WTC11 (cell line): ENCODE results near the gene MVK. TPM values are rescaled to one million over a fixed set of nuclear protein-coding genes. Genes with fewer than 3 reads are reported as not detected.

Experiments
- ATAC-seq: fragments of 200-7000 bp; cut with Tn5 transposase; 2 replicates; pipeline ENCODE4 v1.10.0; 2021; ENCODE audit warnings: mild to moderate bottlenecking, moderate library complexity
- CTCF ChIA-PET: fragments of 300-600 bp; sonication (Branson Sonifier 250); formaldehyde crosslinking; loops from one replicate; lab custom pipeline; 2021; ENCODE audit warnings: antibody characterized with exemption; lab: Charles Lee
- POLR2A ChIA-PET: fragments of 350-600 bp; sonication (Branson Sonifier 250); formaldehyde crosslinking; loops from one replicate; lab custom pipeline; 2021; ENCODE audit warnings: antibody characterized with exemption; lab: Charles Lee
- DNase-seq: peaks from one replicate; pipeline ENCODE4 v3.0.0; 2021; ENCODE audit warnings: low spot score
- H3K27ac Mint-ChIP-seq: 2 replicates; pipeline ENCODE4 v1.8.0; 2021; ENCODE audit warnings: mixed read lengths
- H3K27me3 Mint-ChIP-seq: 2 replicates; pipeline ENCODE4 v1.8.0; 2021; ENCODE audit warnings: low read depth, mild to moderate bottlenecking, moderate library complexity, mixed read lengths
- H3K36me3 Mint-ChIP-seq: 2 replicates; pipeline ENCODE4 v1.8.0; 2021; ENCODE audit warnings: mixed read lengths
- H3K4me1 Mint-ChIP-seq: 2 replicates; pipeline ENCODE4 v1.8.0; 2022; ENCODE audit warnings: mixed read lengths
- H3K4me3 Mint-ChIP-seq: 2 replicates; pipeline ENCODE4 v1.8.0; 2021; ENCODE audit warnings: mild to moderate bottlenecking, moderate library complexity, mixed read lengths
- H3K9me3 Mint-ChIP-seq: 2 replicates; pipeline ENCODE4 v1.8.0; 2021; ENCODE audit warnings: mixed read lengths
- AFF4 ChIP-seq: sonication (generic); formaldehyde crosslinking; IDR thresholded peaks from 2 replicates; pipeline ENCODE4 v1.8.1; 2023; ENCODE audit warnings: mild to moderate bottlenecking, missing genetic modification reagents, borderline replicate concordance
- ATF1 ChIP-seq: sonication (generic); formaldehyde crosslinking; IDR thresholded peaks from 2 replicates; pipeline ENCODE4 v1.8.1; 2023; ENCODE audit warnings: mild to moderate bottlenecking, moderate library complexity, missing genetic modification reagents
- CBFB ChIP-seq: sonication (generic); formaldehyde crosslinking; IDR thresholded peaks from 2 replicates; pipeline ENCODE4 v1.8.1; 2022; ENCODE audit warnings: mild to moderate bottlenecking, low read depth, missing genetic modification reagents
- ESRRA ChIP-seq: sonication (generic); formaldehyde crosslinking; IDR thresholded peaks from 2 replicates; pipeline ENCODE4 v1.8.1; 2022; ENCODE audit warnings: mild to moderate bottlenecking, missing genetic modification reagents, borderline replicate concordance
- GRHL2 ChIP-seq: fragments of 250-450 bp; sonication (Bioruptor Pico); IDR thresholded peaks from 2 replicates; pipeline ENCODE4 v1.8.0; 2022; ENCODE audit warnings: mild to moderate bottlenecking, moderate library complexity; ENCODE audit not compliant: insufficient replicate concordance, severe bottlenecking
- GTF2I ChIP-seq: fragments of 250-450 bp; sonication (Bioruptor Pico); conservative IDR thresholded peaks from 2 replicates; pipeline ENCODE4 v1.4.0; 2021; ENCODE audit warnings: mild to moderate bottlenecking
- HMGXB4 ChIP-seq: sonication (generic); formaldehyde crosslinking; IDR thresholded peaks from 2 replicates; pipeline ENCODE4 v1.8.1; 2023; ENCODE audit warnings: mild to moderate bottlenecking, moderate library complexity, missing genetic modification reagents
- JAZF1 ChIP-seq: fragments of 250-450 bp; sonication (Bioruptor Pico); IDR thresholded peaks from 2 replicates; pipeline ENCODE4 v1.9.0; 2021; ENCODE audit warnings: moderate library complexity, mild to moderate bottlenecking, inconsistent platforms
- JUN ChIP-seq: sonication (generic); formaldehyde crosslinking; IDR thresholded peaks from 2 replicates; pipeline ENCODE4 v1.8.0; 2023; ENCODE audit warnings: mild to moderate bottlenecking, missing genetic modification reagents
- MYBL2 ChIP-seq: sonication (generic); formaldehyde crosslinking; IDR thresholded peaks from 2 replicates; pipeline ENCODE4 v1.8.1; 2023; ENCODE audit warnings: mild to moderate bottlenecking, moderate library complexity, missing genetic modification reagents
- NR3C1 ChIP-seq: sonication (generic); formaldehyde crosslinking; conservative IDR thresholded peaks from 2 replicates; pipeline ENCODE4 v1.8.1; 2023; ENCODE audit warnings: low read depth, mild to moderate bottlenecking, missing genetic modification reagents
- PREB ChIP-seq: sonication (generic); formaldehyde crosslinking; IDR thresholded peaks from 2 replicates; pipeline ENCODE4 v1.8.1; 2022; ENCODE audit warnings: mild to moderate bottlenecking, missing genetic modification reagents, moderate library complexity, borderline replicate concordance
- TEAD1 ChIP-seq: sonication (generic); formaldehyde crosslinking; IDR thresholded peaks from 2 replicates; pipeline ENCODE4 v1.8.0; 2022; ENCODE audit warnings: mild to moderate bottlenecking, missing genetic modification reagents
- ZNF263 ChIP-seq: sonication (generic); formaldehyde crosslinking; IDR thresholded peaks from 2 replicates; pipeline ENCODE4 v1.8.1; 2022; ENCODE audit warnings: low read depth, mild to moderate bottlenecking, moderate library complexity, missing genetic modification reagents
- ZNF317 ChIP-seq: sonication (generic); formaldehyde crosslinking; IDR thresholded peaks from 2 replicates; pipeline ENCODE4 v1.8.1; 2023; ENCODE audit warnings: low read depth, mild to moderate bottlenecking, moderate library complexity, missing genetic modification reagents, borderline replicate concordance
- ZNF423 ChIP-seq: fragments of 250-450 bp; sonication (Bioruptor Pico); IDR thresholded peaks from 2 replicates; pipeline ENCODE4 v2.1.2; 2022; ENCODE audit warnings: mild to moderate bottlenecking, moderate library complexity
- total RNA-seq: library from RNA; stranded (reverse); gene quantifications from 3 replicates; pipeline ENCODE4 v1.2.3, GENCODE V29; 2021
- TF ChIP-seq, protein P1 (sequence below): sonication (generic); formaldehyde crosslinking; IDR thresholded peaks from 2 replicates; pipeline ENCODE4 v1.8.0; 2022; ENCODE audit warnings: mild to moderate bottlenecking, missing genetic modification reagents
- TF ChIP-seq, protein P2 (sequence below): sonication (generic); formaldehyde crosslinking; IDR thresholded peaks from 2 replicates; pipeline ENCODE4 v1.8.0; 2023; ENCODE audit warnings: missing genetic modification reagents, mild to moderate bottlenecking, borderline replicate concordance
- TF ChIP-seq, protein P3 (sequence below): sonication (generic); formaldehyde crosslinking; IDR thresholded peaks from 2 replicates; pipeline ENCODE4 v1.8.0; 2022; ENCODE audit warnings: mild to moderate bottlenecking, missing genetic modification reagents
- TF ChIP-seq, protein P4 (sequence below): sonication (generic); formaldehyde crosslinking; IDR thresholded peaks from 2 replicates; pipeline ENCODE4 v1.8.1; 2023; ENCODE audit warnings: mild to moderate bottlenecking, missing genetic modification reagents

Gene MVK
- total RNA-seq, 1 experiment from 2014 or later = 13.2 TPM

GRCh38 chr12:109581334-109581691, 7.7 kb downstream of the MVK start (continued):
- TF ChIP-seq, protein P1, sequence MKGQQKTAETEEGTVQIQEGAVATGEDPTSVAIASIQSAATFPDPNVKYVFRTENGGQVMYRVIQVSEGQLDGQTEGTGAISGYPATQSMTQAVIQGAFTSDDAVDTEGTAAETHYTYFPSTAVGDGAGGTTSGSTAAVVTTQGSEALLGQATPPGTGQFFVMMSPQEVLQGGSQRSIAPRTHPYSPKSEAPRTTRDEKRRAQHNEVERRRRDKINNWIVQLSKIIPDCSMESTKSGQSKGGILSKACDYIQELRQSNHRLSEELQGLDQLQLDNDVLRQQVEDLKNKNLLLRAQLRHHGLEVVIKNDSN = no peak
- no peak for TF ChIP-seq TEAD1 (CRISPR knock-in tag)
- no peak for TF ChIP-seq AFF4 (CRISPR knock-in tag)
- TF ChIP-seq MYBL2 (CRISPR knock-in tag) = no peak
- TF ChIP-seq CBFB = no peak
- no peak for TF ChIP-seq ZNF317 (CRISPR knock-in tag)
- no peak for TF ChIP-seq HMGXB4
- no peak for TF ChIP-seq ATF1 (CRISPR knock-in tag)
- no peak for TF ChIP-seq GRHL2 (CRISPR knock-in tag)
- TF ChIP-seq, protein P2, sequence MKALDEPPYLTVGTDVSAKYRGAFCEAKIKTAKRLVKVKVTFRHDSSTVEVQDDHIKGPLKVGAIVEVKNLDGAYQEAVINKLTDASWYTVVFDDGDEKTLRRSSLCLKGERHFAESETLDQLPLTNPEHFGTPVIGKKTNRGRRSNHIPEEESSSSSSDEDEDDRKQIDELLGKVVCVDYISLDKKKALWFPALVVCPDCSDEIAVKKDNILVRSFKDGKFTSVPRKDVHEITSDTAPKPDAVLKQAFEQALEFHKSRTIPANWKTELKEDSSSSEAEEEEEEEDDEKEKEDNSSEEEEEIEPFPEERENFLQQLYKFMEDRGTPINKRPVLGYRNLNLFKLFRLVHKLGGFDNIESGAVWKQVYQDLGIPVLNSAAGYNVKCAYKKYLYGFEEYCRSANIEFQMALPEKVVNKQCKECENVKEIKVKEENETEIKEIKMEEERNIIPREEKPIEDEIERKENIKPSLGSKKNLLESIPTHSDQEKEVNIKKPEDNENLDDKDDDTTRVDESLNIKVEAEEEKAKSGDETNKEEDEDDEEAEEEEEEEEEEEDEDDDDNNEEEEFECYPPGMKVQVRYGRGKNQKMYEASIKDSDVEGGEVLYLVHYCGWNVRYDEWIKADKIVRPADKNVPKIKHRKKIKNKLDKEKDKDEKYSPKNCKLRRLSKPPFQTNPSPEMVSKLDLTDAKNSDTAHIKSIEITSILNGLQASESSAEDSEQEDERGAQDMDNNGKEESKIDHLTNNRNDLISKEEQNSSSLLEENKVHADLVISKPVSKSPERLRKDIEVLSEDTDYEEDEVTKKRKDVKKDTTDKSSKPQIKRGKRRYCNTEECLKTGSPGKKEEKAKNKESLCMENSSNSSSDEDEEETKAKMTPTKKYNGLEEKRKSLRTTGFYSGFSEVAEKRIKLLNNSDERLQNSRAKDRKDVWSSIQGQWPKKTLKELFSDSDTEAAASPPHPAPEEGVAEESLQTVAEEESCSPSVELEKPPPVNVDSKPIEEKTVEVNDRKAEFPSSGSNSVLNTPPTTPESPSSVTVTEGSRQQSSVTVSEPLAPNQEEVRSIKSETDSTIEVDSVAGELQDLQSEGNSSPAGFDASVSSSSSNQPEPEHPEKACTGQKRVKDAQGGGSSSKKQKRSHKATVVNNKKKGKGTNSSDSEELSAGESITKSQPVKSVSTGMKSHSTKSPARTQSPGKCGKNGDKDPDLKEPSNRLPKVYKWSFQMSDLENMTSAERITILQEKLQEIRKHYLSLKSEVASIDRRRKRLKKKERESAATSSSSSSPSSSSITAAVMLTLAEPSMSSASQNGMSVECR (CRISPR knock-in tag) = no peak
- TF ChIP-seq ZNF263 = no peak
- TF ChIP-seq, protein P3, sequence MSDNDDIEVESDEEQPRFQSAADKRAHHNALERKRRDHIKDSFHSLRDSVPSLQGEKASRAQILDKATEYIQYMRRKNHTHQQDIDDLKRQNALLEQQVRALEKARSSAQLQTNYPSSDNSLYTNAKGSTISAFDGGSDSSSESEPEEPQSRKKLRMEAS (CRISPR knock-in tag) = no peak
- no peak for TF ChIP-seq ESRRA (CRISPR knock-in tag)

DNA sequence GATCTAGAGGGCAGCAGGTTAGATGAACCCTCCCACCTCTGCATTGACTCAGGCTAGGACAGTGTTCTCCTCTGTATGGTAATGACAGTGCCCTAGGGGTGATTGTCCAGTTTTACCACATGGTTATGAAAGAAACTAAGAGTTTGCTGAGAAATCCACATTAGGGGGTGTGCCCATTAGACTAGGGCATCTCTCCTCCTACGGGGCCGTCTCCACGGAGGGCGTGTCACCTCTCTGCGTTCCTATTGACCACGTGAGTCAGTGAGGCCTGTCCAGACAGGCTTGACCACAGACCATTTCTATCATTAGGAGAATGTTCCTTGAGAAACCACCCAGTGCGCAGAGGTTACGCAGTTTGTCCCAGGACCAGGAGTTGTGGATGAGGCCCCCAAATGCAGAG, 8.3 kb downstream of the MVK start:
- H3K36me3 Mint-ChIP-seq = peaks cover 46% of the 10 kb centered on the region
- H3K27me3 Mint-ChIP-seq = no peaks in the 10 kb centered on the region
- ChIA-PET CTCF (interaction anchor here (1.6 kb wide), 2 partner anchors 16 kb away, joined by 5 read pairs; no protein-coding TSS in a partner anchor), POLR2A (no interaction called here)
- no peak for TF ChIP-seq GTF2I (CRISPR knock-in tag)
- TF ChIP-seq JAZF1 (CRISPR knock-in tag) = no peak
- TF ChIP-seq JUN (CRISPR knock-in tag) = no peak
- no peak for TF ChIP-seq PREB (CRISPR knock-in tag)
- TF ChIP-seq NR3C1 (CRISPR knock-in tag) = no peak
- TF ChIP-seq CBFB = no peak
- TF ChIP-seq ZNF423 (CRISPR knock-in tag) = no peak
- TF ChIP-seq, protein P4, sequence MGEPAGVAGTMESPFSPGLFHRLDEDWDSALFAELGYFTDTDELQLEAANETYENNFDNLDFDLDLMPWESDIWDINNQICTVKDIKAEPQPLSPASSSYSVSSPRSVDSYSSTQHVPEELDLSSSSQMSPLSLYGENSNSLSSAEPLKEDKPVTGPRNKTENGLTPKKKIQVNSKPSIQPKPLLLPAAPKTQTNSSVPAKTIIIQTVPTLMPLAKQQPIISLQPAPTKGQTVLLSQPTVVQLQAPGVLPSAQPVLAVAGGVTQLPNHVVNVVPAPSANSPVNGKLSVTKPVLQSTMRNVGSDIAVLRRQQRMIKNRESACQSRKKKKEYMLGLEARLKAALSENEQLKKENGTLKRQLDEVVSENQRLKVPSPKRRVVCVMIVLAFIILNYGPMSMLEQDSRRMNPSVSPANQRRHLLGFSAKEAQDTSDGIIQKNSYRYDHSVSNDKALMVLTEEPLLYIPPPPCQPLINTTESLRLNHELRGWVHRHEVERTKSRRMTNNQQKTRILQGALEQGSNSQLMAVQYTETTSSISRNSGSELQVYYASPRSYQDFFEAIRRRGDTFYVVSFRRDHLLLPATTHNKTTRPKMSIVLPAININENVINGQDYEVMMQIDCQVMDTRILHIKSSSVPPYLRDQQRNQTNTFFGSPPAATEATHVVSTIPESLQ (CRISPR knock-in tag) = no peak
- DNase-seq (no peak), ATAC-seq (no peak)
- no peak overlapping the region; the same call in 1 of the 2 replicates for H3K27ac Mint-ChIP-seq
- H3K4me3 Mint-ChIP-seq = no peak overlapping the region
- H3K9me3 Mint-ChIP-seq = no peaks in the 10 kb centered on the region
- no peaks in the 10 kb centered on the region for H3K4me1 Mint-ChIP-seq
